OCI-LY7 (cell line): ENCODE measurements around the gene CBX8.

Experiments
- CTCF ChIP-seq: fragments of 200-600 bp; sonication (generic); conservative IDR thresholded peaks from 2 replicates; pipeline ENCODE4 v1.5.1; 2014; ENCODE audit warnings: mild to moderate bottlenecking, antibody characterized with exemption, low read length, moderate library complexity, mixed read lengths
- EZH2phosphoT487 ChIP-seq: fragments of 200-600 bp; sonication (generic); IDR thresholded peaks from 2 replicates; pipeline ENCODE4 v1.6.1; 2018; ENCODE audit warnings: low read depth, borderline replicate concordance, mild to moderate bottlenecking, mixed run types, antibody characterized with exemption, low read length, moderate library complexity, mixed read lengths

DNA sequence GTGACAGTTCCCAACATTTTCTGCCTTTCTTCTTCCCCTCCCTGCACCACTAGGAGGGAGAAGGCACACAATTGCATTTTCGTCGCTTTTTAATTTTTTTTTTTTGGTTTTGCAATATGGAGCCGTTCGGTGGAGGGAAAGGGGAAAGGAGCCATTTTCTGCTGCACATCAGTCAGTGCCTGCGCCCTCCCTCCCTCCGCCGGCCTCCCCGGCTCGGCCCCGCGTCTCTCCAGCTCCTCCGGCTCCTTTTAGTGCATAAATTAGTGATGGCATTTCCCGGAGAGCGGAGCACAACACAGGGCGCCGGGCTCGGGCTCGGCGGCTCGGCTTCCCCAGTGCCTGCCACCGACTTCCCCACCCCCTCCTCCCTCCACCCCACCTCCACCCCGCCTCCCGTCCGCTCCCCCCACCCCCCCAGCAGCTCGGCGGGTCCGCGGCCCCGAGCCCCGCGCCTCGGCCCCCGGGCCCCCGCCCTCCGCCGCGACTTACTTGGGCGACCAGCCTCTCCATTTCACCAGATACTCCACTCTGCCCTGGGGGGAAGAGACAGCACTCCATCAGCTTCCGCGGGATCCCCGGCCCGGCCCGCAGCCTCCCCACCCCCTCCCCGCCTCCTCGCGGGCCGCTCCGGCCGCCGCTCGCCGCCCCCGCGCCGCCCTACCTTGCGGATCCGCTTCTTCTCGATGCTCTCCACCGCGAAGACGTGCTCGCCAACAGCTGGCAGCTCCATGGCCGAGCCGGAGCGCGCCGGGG lies 41.8 kb upstream of the CBX8 start:
- TF ChIP-seq CTCF (no peak), EZH2phosphoT487 (no peak)
